Stimulated activated CD4-positive, alpha-beta T cell treated with anti-CD3 and anti-CD28 coated beads, TNF-alpha, amount 100 ng/mL, for 48 hours (primary cell): ENCODE results near the gene METTL8.

Experiments used
- DNase-seq, 3 donors: peaks; one replicate each; pipeline ENCODE4 v3.0.0-alpha.2; 2020; ENCODE audit warnings: low read depth in 3 of 3

The METTL8 gene, protein sequence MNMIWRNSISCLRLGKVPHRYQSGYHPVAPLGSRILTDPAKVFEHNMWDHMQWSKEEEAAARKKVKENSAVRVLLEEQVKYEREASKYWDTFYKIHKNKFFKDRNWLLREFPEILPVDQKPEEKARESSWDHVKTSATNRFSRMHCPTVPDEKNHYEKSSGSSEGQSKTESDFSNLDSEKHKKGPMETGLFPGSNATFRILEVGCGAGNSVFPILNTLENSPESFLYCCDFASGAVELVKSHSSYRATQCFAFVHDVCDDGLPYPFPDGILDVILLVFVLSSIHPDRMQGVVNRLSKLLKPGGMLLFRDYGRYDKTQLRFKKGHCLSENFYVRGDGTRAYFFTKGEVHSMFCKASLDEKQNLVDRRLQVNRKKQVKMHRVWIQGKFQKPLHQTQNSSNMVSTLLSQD

DNA sequence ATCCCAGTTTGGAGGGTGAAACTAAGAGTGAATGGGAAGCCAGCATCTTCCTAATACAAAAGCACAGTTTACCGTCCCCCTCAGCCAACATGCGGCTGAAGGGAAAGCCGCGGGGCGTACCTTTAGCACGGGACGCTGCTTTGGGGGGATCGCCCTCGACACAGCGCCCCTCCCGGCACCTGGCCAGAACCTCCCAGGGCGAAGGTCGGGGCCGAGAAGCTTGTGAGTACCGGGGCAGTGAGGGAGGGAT, at the start of gene METTL8:
Gene METTL8, minus strand, starts transcription at position 228 of the 250 bp plus-strand sequence. CDS start 41,805 bp downstream, outside the sequence.
- DNase-seq, result no peak

DNA sequence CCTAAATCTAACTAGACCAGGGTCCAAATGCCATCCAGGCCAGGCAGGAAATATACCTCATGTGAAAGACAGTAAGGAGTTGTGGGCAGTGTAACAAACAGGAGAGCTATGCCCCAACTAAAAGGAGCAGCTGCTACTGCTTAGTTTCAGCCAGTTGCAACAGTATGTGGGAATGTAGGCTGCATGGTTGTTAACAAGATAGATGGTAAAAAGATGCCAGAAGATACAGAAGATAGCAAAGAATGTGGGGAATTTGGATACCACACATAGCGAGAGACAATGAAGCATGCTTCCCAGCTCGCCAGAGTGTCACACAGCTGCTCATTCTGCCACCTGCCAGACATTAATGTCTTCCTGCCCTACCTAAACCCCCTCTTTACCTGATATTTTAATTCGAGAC, 49.1 kb upstream of the METTL8 start:
- no peak for DNase-seq

- DNase-seq, result no peak
These were observed 48.5 kb upstream of the METTL8 start for GRCh38 chr2:171482308-171482707.

DNA sequence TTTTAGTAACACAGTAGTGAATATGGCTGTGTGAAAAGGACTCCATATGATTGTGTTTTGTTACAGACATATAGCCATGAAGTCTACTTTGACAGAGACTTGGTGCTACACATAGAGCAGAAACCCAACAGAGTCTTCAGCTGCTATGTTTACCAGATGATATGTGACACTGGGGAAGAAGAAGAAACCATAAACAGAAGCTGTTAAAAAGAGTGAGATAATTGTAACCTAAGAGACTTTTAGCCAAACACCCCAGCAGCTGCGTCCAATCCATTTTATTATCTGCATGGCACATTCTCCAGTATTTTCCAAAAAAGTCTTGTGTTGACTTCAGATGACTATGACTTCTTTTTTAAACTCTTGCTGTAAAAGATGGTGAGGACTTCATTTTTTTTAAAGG, 47.1 kb upstream of the METTL8 start:
- no peak for DNase-seq

DNA sequence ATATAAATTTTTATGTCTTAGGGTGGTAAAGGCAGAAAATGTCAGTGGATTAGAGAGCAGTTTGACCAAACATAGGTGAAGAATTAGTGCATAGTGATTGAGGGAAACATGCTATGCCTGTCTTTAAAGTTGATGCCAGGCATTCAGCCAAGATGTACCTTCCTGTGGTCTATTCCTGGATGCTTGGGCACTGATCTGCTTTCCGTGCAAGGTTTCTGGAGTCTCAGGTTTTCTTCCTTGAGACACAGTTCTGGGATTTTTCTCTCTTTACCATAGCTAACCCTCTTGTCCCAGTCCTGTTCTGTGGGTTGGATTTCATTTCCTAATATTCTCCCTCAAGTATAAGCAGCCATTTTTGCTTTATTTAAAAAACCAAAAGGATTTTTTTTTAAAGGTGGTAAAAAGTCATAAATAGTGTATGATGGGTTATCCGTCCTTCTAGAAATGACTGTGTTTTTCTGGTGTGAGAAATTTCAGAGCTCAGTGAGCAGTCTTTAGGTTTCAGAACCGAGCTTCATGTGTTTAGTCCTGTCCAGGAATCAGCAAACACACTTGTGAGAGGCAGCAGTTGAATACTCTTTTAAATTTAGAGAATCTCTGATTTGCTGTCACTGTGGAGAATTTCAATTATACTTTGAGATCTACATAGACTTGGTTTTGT, 45.5 kb upstream of the METTL8 start:
- no peak for DNase-seq

GRCh38 chr2:171478345-171478744, 44.6 kb upstream of the METTL8 start:
- DNase-seq, result no peak

DNA sequence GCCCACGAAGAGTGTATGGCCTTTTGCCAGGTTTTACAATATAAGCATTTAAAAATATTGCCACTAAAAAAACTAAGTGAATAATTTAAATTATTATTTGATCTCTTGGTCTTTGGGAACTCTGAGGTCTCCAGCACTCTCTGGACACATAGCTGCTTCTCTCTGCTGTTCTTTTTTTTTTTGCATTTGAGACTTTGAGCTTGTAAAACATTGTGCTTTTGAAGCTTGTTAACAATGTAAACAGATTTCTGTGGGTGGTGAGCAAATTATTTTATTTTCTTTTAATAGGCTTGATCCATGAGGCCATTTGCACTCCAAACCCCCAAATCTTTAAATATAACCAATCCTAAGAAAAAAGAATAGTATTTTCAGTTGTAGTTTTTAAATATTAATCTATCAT, 42.2 kb upstream of the METTL8 start:
- no peak for DNase-seq

GRCh38 chr2:171470129-171470528, 36.3 kb upstream of the METTL8 start:
- DNase-seq, result no peak

- no peak for DNase-seq
These were observed 35.4 kb upstream of the METTL8 start for GRCh38 chr2:171469176-171469575.

- DNase-seq, result no peak
These were observed 26.7 kb upstream of the METTL8 start for GRCh38 chr2:171460537-171460936.

DNA sequence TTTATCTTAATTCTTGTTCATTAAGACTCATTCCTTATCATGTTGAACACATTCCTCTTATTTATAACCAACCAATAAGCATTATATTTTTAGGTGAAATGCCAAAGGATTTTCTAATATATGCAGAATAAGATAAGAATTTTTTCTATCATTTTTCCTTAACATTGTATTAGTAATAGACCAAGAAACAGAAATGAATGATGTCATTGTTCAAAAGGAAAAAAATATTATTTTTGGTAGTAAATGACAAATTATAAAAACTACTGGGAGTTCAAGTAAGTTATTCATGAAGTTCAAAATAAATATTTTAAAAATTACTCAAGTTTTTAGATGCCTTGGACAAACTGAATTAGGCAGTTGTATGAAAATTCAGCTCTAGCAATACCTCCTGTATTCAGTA, 25.7 kb upstream of the METTL8 start:
- DNase-seq, result no peak

- no peak for DNase-seq
These were observed 19.0 kb upstream of the METTL8 start for GRCh38 chr2:171452773-171453172.

DNA sequence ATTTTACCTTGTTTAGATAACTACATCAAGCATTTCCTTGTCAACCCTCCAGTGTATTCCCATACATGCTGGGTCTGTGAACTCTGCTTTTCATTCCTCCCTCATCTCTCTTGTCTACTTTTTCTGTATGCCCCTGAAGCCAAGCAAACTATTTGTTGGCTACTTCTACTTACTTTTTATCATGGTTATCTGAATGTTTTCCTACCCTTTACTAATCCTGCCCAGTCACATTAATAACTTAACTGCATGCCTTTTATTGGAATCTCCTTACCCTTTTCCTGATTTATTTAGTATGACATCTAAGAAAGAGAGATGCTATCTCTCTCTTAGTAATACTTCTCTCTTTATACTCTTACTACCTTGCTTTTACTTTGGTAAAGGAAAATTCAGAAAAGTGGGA, 17.3 kb upstream of the METTL8 start:
- DNase-seq, result no peak

DNA sequence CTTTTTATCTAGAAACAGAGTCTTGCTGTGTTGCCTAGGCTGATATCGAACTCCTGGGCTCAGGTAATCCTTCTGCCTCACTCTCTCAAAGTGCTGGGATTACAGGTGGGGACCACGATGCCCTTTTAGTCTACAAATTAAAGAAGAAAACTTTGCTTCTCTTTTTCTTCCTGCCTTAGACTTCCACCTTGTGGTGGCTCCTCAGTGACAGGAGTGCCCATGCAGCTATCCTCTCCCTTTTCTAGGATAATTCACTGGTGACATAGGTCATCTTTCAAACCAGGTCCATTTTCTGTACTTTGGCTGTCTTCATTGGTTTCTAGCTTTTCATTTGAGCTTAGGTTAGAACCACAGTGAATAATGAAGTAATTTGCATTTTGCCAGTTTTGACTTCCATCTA, 13.9 kb upstream of the METTL8 start:
- no peak for DNase-seq

- no peak for DNase-seq
These were observed 7.7 kb upstream of the METTL8 start for GRCh38 chr2:171441470-171441869.

GRCh38 chr2:171436307-171436706, 2.5 kb upstream of the METTL8 start:
- no peak for DNase-seq

DNA sequence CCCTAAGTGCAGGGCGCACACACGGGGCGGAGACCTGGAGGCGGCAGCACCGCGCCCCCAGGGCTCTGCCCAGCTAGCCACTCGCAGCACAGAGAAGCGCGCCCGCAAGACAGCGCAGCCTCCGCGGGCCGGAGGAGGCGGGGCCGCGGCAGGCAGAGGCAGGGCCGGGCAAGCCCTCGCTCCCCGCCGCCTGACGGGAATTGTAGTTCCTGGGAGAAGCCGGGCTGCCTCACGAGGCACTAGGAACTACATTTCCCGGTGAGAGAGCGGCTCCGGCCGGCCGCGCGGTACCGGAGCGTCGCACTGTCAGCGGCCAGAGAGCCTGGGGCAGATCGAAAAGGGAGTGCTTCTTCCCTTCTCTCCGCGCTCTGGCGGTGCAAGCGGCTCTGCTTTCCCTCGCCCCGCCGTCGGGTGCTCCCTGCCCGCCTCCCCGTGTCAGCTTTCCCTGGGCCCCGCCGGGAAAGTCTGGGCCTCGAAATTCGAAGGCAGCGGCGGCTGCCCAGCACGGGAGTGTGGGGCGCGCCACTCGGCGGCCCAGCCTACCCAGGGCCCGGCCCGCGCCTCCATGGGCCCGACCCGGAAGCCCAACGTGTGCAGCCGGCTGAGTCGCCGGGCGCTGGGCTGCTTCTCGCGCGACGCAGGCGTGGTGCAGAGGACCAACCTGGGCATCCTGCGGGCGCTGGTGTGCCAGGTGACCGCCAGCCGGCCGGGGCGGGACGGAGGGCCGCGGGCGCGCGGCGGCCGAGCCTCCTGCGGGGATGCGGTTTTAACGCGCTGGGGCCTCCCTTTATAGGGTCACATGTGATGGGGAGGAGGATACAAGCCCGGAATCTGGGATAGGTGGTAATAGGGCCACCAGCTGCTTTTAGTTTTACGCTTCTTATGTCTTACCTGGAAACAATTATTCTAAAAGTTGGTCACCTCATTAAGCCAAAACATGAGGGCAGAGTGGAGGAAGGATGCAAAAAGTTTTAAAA, 511 bp upstream of the METTL8 start, which contains the start of gene DCAF17:
Gene DCAF17, plus strand, starts transcription at position 214 of the 977 bp plus-strand sequence. Its CDS starts 352 bp downstream, at position 566.
- DNase-seq, result peak; percentile 89 to 93 (median 90)

GRCh38 chr2:171432969-171433762, 624 bp downstream of the METTL8 start:
- DNase-seq, result peak in 2 of 3 donors; percentile 44

DNA sequence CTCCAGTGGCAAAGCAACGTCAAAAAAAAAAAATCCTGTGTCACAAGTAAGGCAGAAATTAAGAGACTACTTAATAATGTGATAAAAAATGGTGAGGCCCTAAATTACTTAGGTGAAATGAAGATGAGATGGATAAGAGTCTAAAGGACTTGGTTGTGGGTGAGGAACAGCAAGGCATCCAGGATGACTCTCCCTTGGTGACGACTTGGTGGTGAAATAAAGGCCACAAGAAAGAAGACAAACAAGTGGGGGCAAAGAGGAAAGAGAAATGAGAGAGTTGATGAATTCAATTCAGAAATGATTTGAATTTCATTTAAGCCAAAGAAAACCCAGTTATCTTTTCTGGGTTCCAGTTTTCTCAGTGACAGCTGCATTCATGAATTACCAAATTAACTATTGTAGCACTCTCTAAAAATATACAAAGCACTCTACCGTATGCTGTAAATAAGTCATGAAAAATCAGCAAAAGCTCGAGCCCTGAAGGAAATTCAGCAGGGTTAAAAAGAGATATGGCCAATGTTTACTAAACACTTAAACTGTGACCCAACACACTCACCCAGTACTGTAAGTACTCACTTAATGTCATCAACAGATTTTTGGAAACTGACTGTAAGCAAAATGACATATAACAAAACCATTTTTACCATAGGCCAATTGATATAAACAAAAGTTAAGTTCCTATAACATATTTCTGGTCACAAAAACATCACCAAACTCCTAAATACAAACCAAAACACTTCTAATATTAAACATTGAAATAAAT, 1.4 kb downstream of the METTL8 start:
- no peak for DNase-seq

- no peak for DNase-seq
These were observed 2.1 kb downstream of the METTL8 start for GRCh38 chr2:171431677-171432167.
